T-helper 17 cell (primary cell): ENCODE measurements around the gene ACSF2. TPM values are rescaled to one million over a fixed set of nuclear protein-coding genes. Genes with fewer than 3 reads are reported as not detected.
"Not testable (repeated sequence)": the region's sequence is repeated elsewhere in the genome, so short reads cannot be mapped to it uniquely, and the experiment has no call there.

ENCODE experiments used
- ATAC-seq: fragments of 150-1000 bp; cut with Tn5 transposase; 2 replicates; pipeline ENCODE4 v1.10.0; 2021; ENCODE audit warnings: mild to moderate bottlenecking, moderate library complexity
- DNase-seq, 3 donors: peaks; one replicate each; pipeline versions ENCODE4 v3.0.0 to v3.0.0-alpha.2; 2020 to 2021
- H3K9me3 ChIP-seq: one replicate; pipeline ENCODE4 v1.7.0; 2013; ENCODE audit warnings: low read length, mild to moderate bottlenecking; ENCODE audit not compliant: control insufficient read depth, poor library complexity, severe bottlenecking
- H3K27ac Mint-ChIP-seq: one replicate; pipeline ENCODE4 v1.8.0; 2022; ENCODE audit warnings: mild to moderate bottlenecking, moderate library complexity, mixed read lengths
- H3K27me3 Mint-ChIP-seq: one replicate; pipeline ENCODE4 v1.8.0; 2022; ENCODE audit warnings: mixed read lengths
- H3K36me3 Mint-ChIP-seq: one replicate; pipeline ENCODE4 v1.8.0; 2022; ENCODE audit warnings: low read depth, mixed read lengths
- H3K4me1 Mint-ChIP-seq: one replicate; pipeline ENCODE4 v1.8.0; 2022; ENCODE audit warnings: mild to moderate bottlenecking, mixed read lengths
- H3K4me3 Mint-ChIP-seq: one replicate; pipeline ENCODE4 v1.8.0; 2022; ENCODE audit warnings: mild to moderate bottlenecking, moderate library complexity, mixed read lengths
- total RNA-seq, 4 donors: library from RNA in 2 of 4; stranded (reverse) in 2 of 4; gene quantifications; one replicate each; pipeline ENCODE4 v1.2.3 and lab custom pipeline; 2022 to 2026

The ACSF2 gene
- total RNA-seq, 2 donors from 2014 or later, result 16.4 to 21.8 TPM

- ATAC-seq (no peak), DNase-seq (no peak)
Measured at GRCh38 chr17:50396261-50397110, 29.5 kb upstream of the ACSF2 start.

GRCh38 chr17:50397111-50397918 is 28.7 kb upstream of the ACSF2 start, which contains the start of gene LRRC59:
LRRC59 (minus strand) TSS chr17:50397523; CDS start chr17:50397317, 206 bp downstream.
- DNase-seq (peak; percentile 89 to 98 (median 90)), ATAC-seq (peak; percentile 100)
- H3K27me3 Mint-ChIP-seq, result no peaks in the 10 kb centered on the region
- no peaks in the 10 kb centered on the region for H3K9me3 ChIP-seq
- H3K27ac Mint-ChIP-seq, result peak within 1 kb of the TSS; percentile 92
- H3K4me1 Mint-ChIP-seq, result peaks cover 31% of the 10 kb centered on the region
- H3K36me3 Mint-ChIP-seq, result peaks cover 5% of the 10 kb centered on the region
- peak within 1 kb of the TSS; percentile 96 for H3K4me3 Mint-ChIP-seq

More at GRCh38 chr17:50396261-50397110, 29.5 kb upstream of the ACSF2 start:
- peaks cover 31% of the 10 kb centered on the region for H3K4me1 Mint-ChIP-seq
- H3K27me3 Mint-ChIP-seq, result no peaks in the 10 kb centered on the region
- no peaks in the 10 kb centered on the region for H3K9me3 ChIP-seq
- H3K4me3 Mint-ChIP-seq, result peak overlapping the region; percentile 96
- peak overlapping the region; percentile 92 for H3K27ac Mint-ChIP-seq
- H3K36me3 Mint-ChIP-seq, result peaks cover 5% of the 10 kb centered on the region

GRCh38 chr17:50397919-50398285 is 28.1 kb upstream of the ACSF2 start:
- no peak for DNase-seq
- H3K9me3 ChIP-seq, result no peaks in the 10 kb centered on the region
- Mint-ChIP-seq H3K36me3 (peaks cover 4% of the 10 kb centered on the region), H3K4me1 (peaks cover 31% of the 10 kb centered on the region), H3K4me3 (peak overlapping the region; percentile 96), H3K27me3 (no peaks in the 10 kb centered on the region), H3K27ac (peak overlapping the region; percentile 92)
- no peak for ATAC-seq

- H3K9me3 ChIP-seq, DNase-seq, ATAC-seq, H3K27me3 Mint-ChIP-seq, H3K27ac Mint-ChIP-seq, H3K36me3 Mint-ChIP-seq, H3K4me3 Mint-ChIP-seq: not testable (repeated sequence)
- H3K4me1 Mint-ChIP-seq, result peaks cover 26% of the 10 kb centered on the region
Measured at GRCh38 chr17:50398672-50399071, 27.3 kb upstream of the ACSF2 start.

- not testable (repeated sequence) for DNase-seq, H3K9me3 ChIP-seq, H3K27ac Mint-ChIP-seq, ATAC-seq, H3K4me3 Mint-ChIP-seq, H3K36me3 Mint-ChIP-seq
- peaks cover 12% of the 10 kb centered on the region for H3K27me3 Mint-ChIP-seq
- H3K4me1 Mint-ChIP-seq, result peaks cover 22% of the 10 kb centered on the region
Measured at GRCh38 chr17:50399591-50399990, 26.4 kb upstream of the ACSF2 start.

DNA sequence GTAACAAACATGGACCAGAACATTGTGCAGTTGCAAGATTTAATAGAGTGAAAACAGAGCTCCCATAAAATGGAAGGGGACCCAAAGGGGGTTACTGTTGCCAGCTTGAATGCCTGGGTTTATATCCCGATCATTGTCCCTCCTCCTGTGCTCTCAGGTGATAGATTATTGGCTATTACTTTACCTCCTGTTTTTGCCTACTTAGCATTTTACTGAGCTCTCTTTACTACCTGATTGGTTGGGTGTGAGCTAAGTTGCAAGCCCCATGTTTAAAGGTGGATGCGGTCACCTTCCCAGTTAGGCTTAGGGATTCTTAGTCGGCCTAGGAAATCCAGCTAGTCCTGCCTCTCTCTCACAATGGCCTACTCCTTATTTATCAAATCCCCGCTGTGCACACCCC is 20.7 kb upstream of the ACSF2 start:
- H3K9me3 ChIP-seq, H3K27ac Mint-ChIP-seq, DNase-seq, H3K4me3 Mint-ChIP-seq, H3K4me1 Mint-ChIP-seq, H3K36me3 Mint-ChIP-seq, ATAC-seq: not testable (repeated sequence)
- peaks cover 31% of the 10 kb centered on the region for H3K27me3 Mint-ChIP-seq

- H3K36me3 Mint-ChIP-seq, result peaks cover 5% of the 10 kb centered on the region
- H3K9me3 ChIP-seq, result no peaks in the 10 kb centered on the region
- no peak overlapping the region for H3K4me3 Mint-ChIP-seq
- peaks cover 2% of the 10 kb centered on the region for H3K4me1 Mint-ChIP-seq
- DNase-seq (no peak), ATAC-seq (no peak)
- no peak overlapping the region for H3K27ac Mint-ChIP-seq
- peaks cover 31% of the 10 kb centered on the region for H3K27me3 Mint-ChIP-seq
Measured at GRCh38 chr17:50406578-50406977, 19.4 kb upstream of the ACSF2 start.

DNA sequence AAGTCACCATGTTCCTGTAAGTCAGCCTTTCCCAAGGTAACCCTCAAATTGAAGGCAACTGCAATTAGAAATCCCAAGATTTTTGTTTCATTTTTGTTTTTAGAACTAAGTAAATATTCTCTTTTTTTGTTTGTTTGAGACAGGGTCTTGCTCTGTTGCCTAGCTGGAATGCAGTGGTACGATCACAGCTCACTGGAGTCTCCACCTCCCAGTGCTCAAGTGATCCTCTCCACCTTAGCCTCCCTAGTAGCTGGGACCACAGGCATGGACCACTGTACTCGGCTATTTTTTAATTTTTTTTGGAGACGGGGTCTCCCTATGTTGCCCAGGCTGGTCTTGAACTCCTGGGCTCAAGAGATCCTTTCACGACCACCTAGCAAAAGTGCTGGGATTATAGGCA is 18.1 kb upstream of the ACSF2 start:
- H3K27ac Mint-ChIP-seq, result no peak overlapping the region
- no peak for DNase-seq
- peaks cover 31% of the 10 kb centered on the region for H3K27me3 Mint-ChIP-seq
- no peak for ATAC-seq
- peaks cover 5% of the 10 kb centered on the region for H3K36me3 Mint-ChIP-seq
- no peaks in the 10 kb centered on the region for H3K9me3 ChIP-seq
- H3K4me3 Mint-ChIP-seq, result no peak overlapping the region
- H3K4me1 Mint-ChIP-seq, result peaks cover 2% of the 10 kb centered on the region

DNA sequence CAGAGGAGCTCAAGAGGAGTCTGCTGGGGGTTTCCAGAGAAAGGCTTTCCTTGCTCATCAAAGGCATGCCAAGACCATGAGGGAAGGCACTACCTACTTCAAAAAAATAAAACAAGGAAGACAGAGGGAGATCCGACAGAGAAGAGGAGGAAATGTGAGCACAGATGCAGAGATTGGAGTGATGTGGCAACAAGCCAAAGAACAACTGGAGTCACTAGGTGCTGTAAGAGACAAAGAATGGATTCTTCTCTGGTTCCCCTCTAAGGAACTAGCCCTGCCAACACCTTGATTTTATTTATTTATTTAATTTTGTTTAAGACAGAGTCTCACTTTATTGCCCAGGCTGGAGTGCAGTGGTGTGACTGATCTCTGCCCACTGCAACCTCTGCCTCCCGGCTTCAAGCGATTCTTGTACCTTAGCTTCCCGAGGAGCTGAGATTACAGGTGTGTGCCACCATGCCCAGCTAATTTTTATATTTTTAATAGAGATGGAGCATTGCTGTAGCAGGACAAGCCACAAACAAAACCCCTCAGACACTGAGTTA is 13.8 kb upstream of the ACSF2 start:
- no peak overlapping the region for H3K4me3 Mint-ChIP-seq
- ATAC-seq, result no peak
- H3K27me3 Mint-ChIP-seq, result peaks cover 4% of the 10 kb centered on the region
- H3K27ac Mint-ChIP-seq, result no peak overlapping the region
- no peaks in the 10 kb centered on the region for H3K36me3 Mint-ChIP-seq
- DNase-seq, result no peak
- H3K4me1 Mint-ChIP-seq, result no peaks in the 10 kb centered on the region
- no peaks in the 10 kb centered on the region for H3K9me3 ChIP-seq

GRCh38 chr17:50414808-50415207 is 11.2 kb upstream of the ACSF2 start:
- ATAC-seq (no peak), DNase-seq (no peak)
- no peak overlapping the region for H3K27ac Mint-ChIP-seq
- H3K36me3 Mint-ChIP-seq, result no peaks in the 10 kb centered on the region
- H3K4me3 Mint-ChIP-seq, result no peak overlapping the region
- peaks cover 4% of the 10 kb centered on the region for H3K27me3 Mint-ChIP-seq
- no peaks in the 10 kb centered on the region for H3K4me1 Mint-ChIP-seq
- H3K9me3 ChIP-seq, result no peaks in the 10 kb centered on the region

- not testable (repeated sequence) for H3K27me3 Mint-ChIP-seq, H3K4me1 Mint-ChIP-seq, H3K4me3 Mint-ChIP-seq, H3K9me3 ChIP-seq, DNase-seq, H3K36me3 Mint-ChIP-seq, ATAC-seq, H3K27ac Mint-ChIP-seq
Measured at GRCh38 chr17:50419577-50419976, 6.4 kb upstream of the ACSF2 start.

DNA sequence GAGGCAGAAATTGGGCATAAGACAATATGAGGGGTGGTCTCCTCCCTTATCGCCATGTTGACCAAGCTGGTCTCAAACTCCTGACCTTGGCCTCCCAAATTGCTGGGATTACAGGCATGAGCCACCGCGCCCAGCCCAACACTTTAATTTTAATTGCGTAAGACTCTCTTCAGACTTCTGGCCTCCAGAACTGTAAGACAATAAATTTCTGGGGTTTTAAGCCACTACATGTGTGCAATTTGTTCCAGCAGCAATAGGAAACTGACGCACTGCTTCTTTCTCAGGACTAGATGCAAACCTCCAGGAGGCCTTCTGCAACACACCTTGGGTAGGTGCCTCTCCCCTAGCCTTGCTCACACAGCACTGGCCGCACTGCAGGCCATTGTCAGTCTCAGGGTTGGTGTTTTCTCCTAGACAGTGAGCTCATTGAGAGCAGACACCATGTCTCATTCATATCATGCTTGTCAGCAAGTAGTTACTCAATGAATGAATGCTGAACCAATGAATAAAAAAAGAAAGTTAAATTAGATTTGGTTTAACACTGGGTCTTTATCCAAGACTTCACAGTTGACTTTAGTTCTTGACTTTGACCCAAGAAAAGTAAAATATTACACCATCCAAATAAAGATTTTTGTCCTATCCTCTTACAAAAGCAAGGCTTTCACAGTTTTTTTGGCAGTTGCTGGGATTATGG is 5.5 kb upstream of the ACSF2 start:
- ATAC-seq (no peak), DNase-seq (no peak)
- Mint-ChIP-seq H3K36me3 (no peaks in the 10 kb centered on the region), H3K27me3 (peaks cover 4% of the 10 kb centered on the region), H3K4me3 (no peak overlapping the region), H3K27ac (peak overlapping the region; percentile 93), H3K4me1 (peaks cover 10% of the 10 kb centered on the region)
- H3K9me3 ChIP-seq, result no peaks in the 10 kb centered on the region
